Cardiac fibroblast (primary cell): ENCODE data around the gene OSBPL5.

Experiments used
- DNase-seq, 2 donors: peaks; one replicate each; pipeline versions ENCODE4 v3.0.0 to v3.0.0-alpha.2; 2010; ENCODE audit warnings: low read depth in 2 of 2
- H3K4me3 ChIP-seq, 2 donors: replicated peaks in 1 of 2; 1 replicate in 1 of 2; 2 replicates in 1 of 2; pipeline ENCODE4 v1.5.1; 2011; ENCODE audit warnings: low read depth in 2 of 2, low read length in 2 of 2, mild to moderate bottlenecking in 2 of 2, moderate library complexity in 1 of 2
- CTCF ChIP-seq: IDR thresholded peaks from one replicate; pipeline ENCODE4 v1.5.1; 2011; ENCODE audit warnings: low read depth, mild to moderate bottlenecking, low read length, inconsistent platforms

OSBPL5 gene

GRCh38 chr11:3056296-3057068, 108.6 kb downstream of the OSBPL5 start:
- no peak for TF ChIP-seq CTCF
- peak in 1 of 2 donors; percentile 18 for DNase-seq

GRCh38 chr11:3055891-3056290, 109.2 kb downstream of the OSBPL5 start:
- DNase-seq = no peak
- no peak for TF ChIP-seq CTCF
- H3K4me3 ChIP-seq = peak overlapping the region; percentile 80 to 99

More at GRCh38 chr11:3056296-3057068, 108.6 kb downstream of the OSBPL5 start:
- H3K4me3 ChIP-seq = peak overlapping the region; percentile 80 to 99

- TF ChIP-seq CTCF = no peak
- no peak for DNase-seq
- no peak overlapping the region for H3K4me3 ChIP-seq
Observed at GRCh38 chr11:3052567-3052966, 112.5 kb downstream of the OSBPL5 start.

GRCh38 chr11:3052109-3052479, 113.0 kb downstream of the OSBPL5 start:
- no peak for TF ChIP-seq CTCF
- H3K4me3 ChIP-seq = no peak overlapping the region
- no peak for DNase-seq

- no peak for DNase-seq
- peak; percentile 14 for TF ChIP-seq CTCF
- H3K4me3 ChIP-seq = no peak overlapping the region
Observed at GRCh38 chr11:3051196-3052108, 113.7 kb downstream of the OSBPL5 start.

- DNase-seq = no peak
- no peak for TF ChIP-seq CTCF
- H3K4me3 ChIP-seq = no peak overlapping the region
Observed at GRCh38 chr11:3050386-3051195, 114.5 kb downstream of the OSBPL5 start.
